KBM-7 (cell line): ENCODE data around the gene ZNF222.

ENCODE experiments used
- DNase-seq: peaks from one replicate; pipeline ENCODE4 v3.0.0-alpha.2; 2015
- in situ Hi-C: fragments of 300-500 bp; cut with MboI; formaldehyde crosslinking; loops from 2 replicates; pipeline ENCODE4 v1.14.3; 2020; ENCODE audit warnings: low sequenced_read_pairs, low pct_unique_long_range_greater_than_20kb, mixed read lengths

ZNF222 gene

DNA sequence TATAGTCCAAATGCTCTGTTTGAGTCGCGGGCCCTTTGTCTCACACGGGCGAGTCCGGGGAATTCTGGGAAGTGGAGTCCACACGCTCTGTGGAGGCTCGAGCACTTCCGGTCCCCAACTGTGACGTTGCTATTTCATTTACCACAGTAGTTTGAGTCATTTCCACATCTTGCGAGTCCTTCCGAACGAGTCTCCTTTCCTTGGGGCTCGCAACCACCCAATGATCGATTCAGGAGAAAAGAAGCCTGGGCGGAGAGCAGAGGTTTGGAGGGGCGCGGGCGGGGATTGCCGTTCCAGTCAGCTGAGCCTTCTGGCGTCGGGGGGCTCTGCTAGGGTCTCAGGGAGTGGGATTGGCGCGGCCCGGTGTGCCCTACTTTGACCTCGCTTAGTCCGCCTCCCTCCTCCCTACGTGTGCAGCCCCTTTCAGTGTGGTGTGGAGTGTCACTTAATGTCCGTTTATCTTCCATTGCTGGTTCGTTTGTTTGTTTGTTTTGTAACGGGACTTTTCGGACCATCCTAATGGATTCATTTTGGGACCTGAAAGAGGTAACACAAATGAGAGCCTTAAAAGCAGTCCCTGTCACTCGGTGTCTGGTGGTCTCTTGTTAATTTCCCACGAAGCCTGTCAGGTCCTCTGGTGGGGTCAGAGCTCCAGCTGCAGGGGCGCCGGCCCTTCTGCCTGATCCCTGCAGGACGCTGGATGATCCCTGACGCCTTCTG lies at the start of gene ZNF222:
Gene ZNF222, plus strand, starts transcription at position 163 of the 720 bp plus-strand sequence. Its CDS starts 58 bp downstream, at position 221.
- peak; percentile 90 for DNase-seq
- in situ Hi-C loops, result no loop called here

DNA sequence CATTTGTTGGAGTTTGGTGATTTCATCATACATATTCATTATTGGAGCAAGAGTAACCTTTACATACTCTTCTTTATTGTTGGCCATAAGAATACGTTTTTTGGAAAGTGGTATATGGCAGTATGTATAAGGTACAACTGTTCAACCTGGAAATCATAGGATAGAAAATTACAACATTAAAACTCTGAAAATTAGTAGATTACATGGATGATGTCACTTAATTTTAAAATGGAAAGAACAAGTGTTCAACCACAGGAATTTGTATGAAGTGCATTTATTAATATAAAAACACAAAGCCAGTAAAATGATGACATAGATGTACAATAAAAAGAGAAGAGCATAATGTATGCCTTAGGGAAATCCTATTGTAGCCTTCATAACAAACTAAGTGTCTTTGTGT lies 48.4 kb upstream of the ZNF222 start:
- DNase-seq, result no peak
- in situ Hi-C loops, result no loop called here

DNA sequence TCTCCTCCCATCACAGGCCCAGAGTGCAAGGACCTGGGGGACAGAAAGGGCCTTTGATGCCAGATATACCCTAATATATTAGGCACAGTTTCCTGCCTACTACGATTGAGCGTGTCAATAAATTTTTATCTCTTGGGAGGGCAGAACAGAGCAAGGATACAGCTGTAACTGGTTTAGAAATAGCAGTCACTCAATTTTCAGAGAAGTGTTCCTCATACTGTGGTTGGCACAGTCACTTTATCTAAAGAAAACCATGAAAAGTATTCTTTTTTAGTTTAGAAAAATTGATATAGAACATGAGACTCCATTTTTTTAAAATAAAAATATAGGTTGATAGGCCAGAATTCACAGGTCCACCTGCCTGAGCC lies 41.7 kb upstream of the ZNF222 start:
- in situ Hi-C loops, result no loop called here

DNA sequence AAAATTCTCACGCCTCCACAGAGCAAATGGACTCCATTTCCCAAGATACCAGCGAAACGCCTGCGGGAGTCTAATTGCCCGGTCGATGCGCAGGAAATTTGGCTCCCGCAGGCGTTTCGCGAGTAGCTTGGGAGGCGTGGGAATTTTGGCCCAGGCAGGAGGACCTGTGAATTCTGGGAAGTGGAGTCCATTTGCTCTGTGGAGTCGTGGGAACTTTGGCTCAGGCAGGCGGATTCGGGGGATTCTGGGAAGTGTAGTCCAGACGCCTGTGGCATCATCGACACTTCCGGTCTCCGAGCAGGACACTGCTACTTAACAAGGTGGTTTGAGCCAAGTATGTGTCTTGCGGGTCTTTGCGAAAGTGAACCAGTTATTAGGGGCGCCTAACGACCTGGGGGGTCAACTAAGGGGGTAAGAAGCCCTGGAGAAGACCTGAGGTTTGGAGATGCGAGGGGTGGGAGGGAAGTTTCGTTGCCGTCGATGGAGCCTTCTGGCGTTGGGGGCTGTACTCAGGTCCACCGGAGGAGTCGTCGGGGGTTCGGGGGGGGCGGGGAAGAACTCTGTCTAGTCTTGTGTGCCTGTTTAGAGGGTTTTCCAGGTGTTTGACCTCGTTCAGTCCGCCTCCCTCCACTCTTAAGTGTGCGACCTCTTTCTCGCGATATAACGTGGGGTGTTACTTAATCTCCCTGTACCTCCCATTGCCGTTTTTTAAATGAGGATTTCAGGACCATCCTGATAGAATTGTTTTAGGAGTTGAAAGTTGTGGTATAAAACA lies 41.1 kb upstream of the ZNF222 start, which contains the start of gene ZNF155:
Gene ZNF155, plus strand, starts transcription at position 277 of the 775 bp plus-strand sequence. CDS start 4,356 bp downstream, outside the sequence.
- no peak for DNase-seq
- in situ Hi-C loops, result no loop called here

More for the DNA sequence above, 41.7 kb upstream of the ZNF222 start:
- DNase-seq, result no peak

DNA sequence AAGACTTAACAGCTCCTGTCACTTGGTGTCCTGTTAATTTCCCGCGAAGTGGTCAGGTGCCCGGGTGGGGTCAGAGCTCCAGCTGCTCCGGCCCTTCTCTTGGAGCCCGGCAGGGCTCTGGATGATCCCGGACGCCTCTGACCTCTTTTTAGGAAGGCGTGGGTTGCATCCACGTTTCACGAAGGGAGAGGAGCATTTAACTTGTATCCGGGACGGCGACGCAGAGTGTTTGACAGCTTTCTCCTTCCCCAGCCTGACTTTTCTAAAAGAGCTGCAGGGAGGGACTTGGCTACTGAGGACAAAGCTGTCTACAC lies 40.5 kb upstream of the ZNF222 start:
- DNase-seq, result no peak
- in situ Hi-C loops, result no loop called here

DNA sequence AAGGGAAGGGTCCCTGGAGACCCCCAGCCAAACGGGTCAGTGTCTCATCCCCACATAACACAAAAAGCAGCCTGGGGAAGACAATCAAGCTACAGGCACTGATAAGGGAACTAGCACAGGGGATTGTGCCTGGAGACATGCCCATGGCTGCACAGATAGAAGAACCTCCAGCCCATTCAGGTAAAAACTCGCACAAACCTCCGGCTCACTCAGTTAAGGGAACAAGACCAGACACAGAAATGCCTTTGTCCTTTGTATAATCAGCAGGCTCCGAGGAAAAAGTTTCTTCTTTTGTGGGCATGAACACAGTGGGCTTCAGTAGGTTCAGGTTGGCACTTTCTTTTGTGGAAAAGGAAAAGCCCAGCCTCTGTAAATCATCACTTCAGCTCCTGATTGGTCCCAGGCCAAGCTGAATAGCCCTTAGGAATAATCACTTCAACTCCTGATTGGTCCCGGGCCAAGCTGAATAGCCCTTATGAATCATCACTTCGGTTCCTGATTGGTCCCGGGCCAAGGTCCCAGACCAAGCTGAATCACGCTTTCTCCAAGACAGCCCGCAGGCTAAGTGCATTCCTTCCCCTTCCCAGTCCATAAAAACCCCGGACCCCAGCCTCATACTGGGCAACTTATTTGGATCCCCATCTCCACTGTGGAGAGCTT lies 27.4 kb upstream of the ZNF222 start:
- in situ Hi-C loops, result no loop called here
- no peak for DNase-seq

DNA sequence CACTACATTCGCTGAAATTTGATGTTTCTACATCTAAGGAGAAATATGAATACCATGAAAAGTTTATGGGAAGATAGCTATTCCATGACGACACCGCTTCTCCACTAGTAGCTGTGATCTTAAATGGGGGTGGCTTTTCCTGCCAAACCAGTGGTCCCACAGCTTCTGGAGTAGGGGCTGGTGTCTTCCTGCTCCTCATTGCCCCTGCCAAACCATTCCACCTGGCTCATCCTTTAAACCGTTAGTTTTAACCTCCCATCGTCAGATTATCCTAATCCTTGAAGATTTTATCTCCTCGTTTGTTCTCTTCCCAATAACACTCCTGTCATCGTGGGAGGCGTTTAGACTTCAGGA lies 23.0 kb upstream of the ZNF222 start:
- no peak for DNase-seq
- in situ Hi-C loops, result no loop called here

DNA sequence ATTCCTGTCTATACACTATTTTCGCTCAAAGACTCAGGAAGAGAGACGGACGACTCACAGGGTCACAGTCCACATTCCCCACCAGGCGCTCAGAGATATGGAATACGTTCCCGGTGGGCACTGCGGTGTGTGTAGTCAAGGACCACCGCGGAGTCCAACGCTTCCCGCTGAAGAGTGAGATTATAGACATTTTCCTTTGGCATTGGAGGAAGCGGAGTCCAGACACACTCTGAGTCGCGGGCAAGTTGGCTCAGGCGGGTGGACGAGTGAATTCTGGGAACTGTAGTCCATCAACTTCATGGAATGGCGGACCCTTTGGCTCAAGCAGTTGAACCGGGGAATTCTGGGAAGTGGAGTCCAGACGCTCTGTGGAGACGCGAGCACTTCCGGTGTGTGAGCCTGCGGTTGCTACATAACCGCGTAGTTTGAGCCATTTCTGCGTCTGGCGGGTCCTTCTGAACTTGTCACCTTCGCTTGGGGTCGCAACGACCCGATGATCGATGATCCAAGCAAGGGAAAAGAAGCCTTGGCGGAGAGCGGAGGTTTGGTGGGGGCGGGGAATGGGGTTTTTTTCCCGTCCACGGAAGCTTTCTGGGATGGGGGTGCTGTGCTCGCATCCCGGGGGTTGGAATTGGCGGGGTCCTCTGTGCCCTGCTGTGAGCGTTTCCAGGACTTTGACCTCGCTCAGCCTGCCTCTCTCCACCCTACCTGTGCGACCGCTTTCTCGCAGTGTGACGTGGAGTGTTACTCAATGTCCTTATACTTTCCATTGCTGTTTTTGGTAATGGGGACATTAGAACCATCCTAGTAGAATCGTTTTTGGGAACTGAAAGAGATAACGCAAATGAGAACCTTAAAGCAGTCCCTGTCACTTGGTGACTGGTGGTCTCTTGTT lies 22.4 kb upstream of the ZNF222 start, which contains the start of gene ZNF230:
Gene ZNF230, plus strand, starts transcription at position 392 of the 895 bp plus-strand sequence. CDS start 4,122 bp downstream, outside the sequence.
- DNase-seq, result peak; percentile 93
- in situ Hi-C loops, result no loop called here

DNA sequence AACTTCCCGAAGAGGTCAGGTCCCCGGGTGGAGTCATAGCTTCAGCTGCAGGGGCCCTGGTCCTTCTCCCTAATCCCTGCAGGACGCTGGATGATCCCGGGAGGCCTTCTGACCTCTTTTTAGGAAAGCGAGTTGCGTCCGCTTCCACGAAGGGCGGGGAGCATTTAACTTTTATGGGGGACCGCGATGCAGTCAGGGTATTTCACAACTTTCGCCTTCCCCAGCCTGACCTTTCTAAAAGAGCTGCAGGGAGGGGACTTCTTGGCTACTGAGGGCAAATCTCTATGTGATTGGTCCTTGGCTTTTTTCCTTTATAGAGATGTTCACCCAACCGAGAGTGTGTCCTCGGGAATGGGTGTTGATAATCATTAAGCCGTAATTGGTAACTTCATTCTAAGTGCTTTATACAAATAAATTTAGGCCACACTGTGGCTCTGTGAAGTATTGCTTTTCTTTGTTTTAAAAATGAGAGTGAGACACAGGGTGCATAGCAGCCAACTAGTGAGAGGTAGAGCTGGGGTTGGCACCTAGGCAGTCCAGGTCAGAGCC lies 21.6 kb upstream of the ZNF222 start:
- in situ Hi-C loops, result no loop called here
- peak; percentile 35 for DNase-seq

DNA sequence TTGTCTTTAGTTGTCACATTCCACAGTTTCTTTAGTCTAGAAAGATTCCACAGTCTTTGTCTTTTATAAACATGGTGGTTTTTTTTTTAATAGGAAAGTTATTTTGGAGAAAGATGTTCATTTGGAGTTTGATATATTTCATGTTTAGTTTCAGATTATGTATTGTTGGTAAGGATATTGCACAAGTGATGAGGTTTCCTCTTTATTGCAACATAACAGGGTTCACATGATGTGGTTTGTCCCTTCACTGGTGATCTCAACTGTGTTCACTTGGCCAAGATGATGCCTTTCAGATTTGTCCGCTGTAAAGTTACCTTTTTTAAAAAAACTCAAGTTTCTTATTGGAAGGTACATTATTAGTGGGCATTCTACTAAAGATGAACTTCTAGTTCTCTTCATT lies 19.2 kb upstream of the ZNF222 start:
- in situ Hi-C loops, result no loop called here
- DNase-seq, result peak; percentile 5

DNA sequence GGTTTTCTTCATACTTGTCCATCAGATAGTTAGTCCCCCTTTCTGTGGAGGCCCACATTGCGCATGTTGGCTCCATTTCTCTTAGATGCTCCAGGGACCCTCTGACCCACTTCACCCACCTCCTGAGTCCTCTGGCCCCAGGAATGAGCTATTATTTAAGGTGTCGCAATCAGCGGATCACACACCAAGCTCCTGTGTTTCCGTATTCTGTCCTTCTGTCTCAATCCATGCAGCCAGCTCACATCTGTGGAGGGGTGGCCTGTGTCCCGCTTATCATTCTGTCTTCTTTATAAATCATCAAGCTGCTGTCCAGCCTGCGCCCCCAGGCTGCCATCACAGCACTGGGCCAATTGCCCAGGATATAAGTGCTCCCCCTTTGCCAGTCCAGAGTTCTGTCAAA lies 17.7 kb upstream of the ZNF222 start:
- DNase-seq, result no peak
- in situ Hi-C loops, result no loop called here

DNA sequence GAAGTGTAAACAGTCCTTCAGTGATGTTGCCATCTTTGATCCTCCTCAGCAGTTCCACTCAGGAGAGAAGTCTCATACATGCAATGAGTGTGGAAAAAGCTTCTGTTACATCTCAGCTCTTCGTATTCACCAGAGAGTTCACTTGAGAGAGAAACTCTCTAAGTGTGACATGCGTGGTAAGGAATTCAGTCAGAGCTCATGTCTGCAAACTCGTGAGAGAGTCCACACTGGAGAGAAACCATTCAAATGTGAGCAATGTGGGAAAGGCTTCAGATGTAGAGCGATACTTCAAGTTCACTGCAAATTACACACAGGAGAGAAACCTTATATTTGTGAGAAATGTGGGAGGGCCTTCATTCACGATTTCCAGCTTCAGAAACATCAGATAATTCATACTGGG lies 14.7 kb upstream of the ZNF222 start:
- DNase-seq, result peak; percentile 6
- in situ Hi-C loops, result no loop called here

DNA sequence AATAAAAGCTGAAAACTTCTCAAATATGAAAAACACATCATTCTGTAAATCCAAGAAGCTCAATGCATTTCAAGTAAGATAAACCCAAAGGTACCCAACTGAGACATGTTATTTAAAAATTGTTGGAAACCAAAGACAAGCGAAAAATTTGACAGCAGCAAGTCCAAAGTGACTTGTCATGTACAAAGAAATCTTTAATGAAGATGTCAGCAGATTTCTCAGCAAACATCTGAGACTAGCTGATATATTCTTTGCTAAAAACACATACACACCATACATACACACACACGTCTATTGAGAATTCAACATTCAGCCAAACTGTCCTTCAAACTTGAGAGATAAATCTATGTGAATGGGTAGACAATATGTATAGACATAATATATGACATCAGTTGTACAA lies 5.7 kb upstream of the ZNF222 start:
- in situ Hi-C loops, result no loop called here
- DNase-seq, result no peak

DNA sequence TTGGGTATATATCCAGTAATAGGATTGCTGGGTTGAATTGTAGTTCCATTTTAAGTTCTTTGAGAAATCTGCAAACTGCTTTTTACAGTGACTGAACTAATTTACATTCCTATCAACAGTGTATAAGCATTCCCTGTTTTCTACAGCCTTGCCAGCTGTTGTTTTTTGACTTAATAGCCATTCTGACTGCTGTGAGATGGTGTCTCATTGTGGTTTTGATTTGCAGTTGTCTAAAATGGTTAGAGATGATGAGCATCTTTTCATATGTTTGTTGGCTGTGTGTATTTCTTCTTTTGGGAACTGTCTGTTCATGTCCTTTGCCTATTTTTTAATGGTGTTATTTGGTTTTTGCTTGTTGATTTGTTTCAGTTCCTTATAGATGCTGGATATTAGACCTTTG lies 4.0 kb upstream of the ZNF222 start:
- in situ Hi-C loops, result no loop called here
- no peak for DNase-seq

DNA sequence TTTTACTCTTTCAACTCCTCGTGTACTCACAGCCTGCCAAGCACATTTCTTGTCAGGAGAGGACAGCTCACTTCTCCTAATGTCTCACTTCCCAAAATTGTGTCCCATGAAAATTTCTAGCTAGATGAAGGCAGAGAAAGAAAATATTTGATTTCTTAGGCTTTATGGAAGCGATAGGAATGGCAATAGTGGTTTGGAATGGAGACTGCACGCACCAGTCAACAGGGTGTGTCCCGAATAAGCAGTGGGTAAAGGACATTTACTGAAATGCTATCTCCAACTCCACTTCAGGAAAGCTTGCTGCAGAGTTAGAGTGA lies 321 bp upstream of the ZNF222 start:
- no peak for DNase-seq
- in situ Hi-C loops, result no loop called here

DNA sequence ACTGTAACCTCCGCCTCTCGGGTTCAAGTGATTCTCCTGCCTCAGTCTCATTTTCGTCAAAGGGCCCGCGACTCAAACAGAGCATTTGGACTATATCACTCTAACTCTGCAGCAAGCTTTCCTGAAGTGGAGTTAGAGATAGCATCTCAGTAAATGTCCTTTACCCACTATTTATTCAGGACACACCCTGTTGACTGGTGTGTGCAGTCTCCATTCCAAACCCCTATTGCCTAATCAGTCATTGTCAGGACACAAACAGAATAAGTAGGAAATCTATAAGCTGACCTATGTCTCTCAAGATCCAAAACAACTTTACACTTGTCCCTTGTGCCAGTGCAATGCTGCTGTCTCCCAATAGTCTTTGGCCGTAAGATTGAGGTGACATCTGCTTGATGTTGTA lies 1.4 kb downstream of the ZNF222 start:
- in situ Hi-C loops, result no loop called here
- no peak for DNase-seq

DNA sequence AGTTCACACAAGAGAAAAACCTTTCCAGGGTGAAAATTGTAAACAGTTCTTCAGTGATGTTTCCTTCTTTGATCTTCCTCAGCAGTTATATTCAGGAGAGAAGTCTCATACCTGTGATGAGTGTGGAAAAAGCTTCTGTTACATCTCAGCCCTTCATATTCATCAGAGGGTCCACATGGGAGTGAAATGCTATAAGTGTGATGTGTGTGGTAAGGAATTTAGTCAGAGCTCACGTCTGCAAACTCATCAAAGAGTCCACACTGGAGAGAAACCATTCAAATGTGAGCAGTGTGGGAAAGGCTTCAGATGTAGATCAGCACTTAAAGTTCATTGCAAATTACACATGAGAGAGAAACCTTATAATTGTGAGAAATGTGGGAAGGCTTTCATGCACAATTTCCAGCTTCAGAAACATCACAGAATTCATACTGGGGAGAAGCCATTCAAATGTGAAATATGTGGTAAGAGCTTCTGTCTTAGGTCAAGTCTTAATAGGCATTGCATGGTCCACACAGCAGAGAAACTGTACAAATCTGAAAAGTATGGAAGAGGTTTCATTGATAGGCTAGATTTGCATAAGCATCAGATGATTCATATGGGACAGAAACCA lies 6.9 kb downstream of the ZNF222 start:
- in situ Hi-C loops, result no loop called here

DNA sequence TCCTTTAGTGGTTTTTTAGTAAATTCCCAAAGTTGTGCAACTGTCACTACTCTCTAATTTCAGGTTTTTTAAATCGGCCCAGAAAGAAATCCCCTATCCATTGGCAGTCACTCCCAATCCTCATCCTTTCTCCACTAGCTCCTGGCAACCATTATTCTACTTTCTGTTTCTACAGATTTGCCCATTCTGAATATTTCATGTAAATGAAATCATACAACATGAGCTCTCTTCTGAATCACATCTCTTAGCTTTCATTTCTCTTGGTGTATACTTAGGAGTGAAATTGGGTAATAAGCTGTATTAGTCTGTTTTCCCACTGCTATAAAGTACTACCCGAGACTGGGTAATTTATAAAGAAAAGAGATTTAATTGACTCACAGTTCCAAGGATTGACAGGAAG lies 17.0 kb downstream of the ZNF222 start:
- in situ Hi-C loops, result no loop called here
- DNase-seq, result no peak

More for the DNA sequence above, 6.9 kb downstream of the ZNF222 start:
- peak; percentile 3 for DNase-seq
